DND-41 (cell line): ENCODE data around the gene UPP2.

Experiments
- ATAC-seq: fragments of 200-7000 bp; cut with Tn5 transposase; 3 replicates; pipeline ENCODE4 v1.9.1; 2021; ENCODE audit warnings: low read depth; ENCODE audit not compliant: insufficient read depth
- DNase-seq: peaks from one replicate; pipeline ENCODE4 v3.0.0-alpha.2; 2020
- H2AFZ ChIP-seq: 2 replicates; pipeline ENCODE4 v1.6.0; 2012; ENCODE audit warnings: low read depth, low read length
- H3K27ac ChIP-seq: 2 replicates; pipeline ENCODE4 v1.5.1; 2012; ENCODE audit warnings: low read length, inconsistent platforms
- H3K27me3 ChIP-seq: fragments of 200-600 bp; sonication (generic); 2 replicates; pipeline ENCODE4 v1.6.0; 2012; ENCODE audit warnings: low read length, mild to moderate bottlenecking, inconsistent platforms; ENCODE audit not compliant: insufficient read depth, poor library complexity
- H3K36me3 ChIP-seq: 2 replicates; pipeline ENCODE4 v1.5.1; 2012; ENCODE audit warnings: low read length, inconsistent platforms; ENCODE audit not compliant: insufficient read depth
- H3K4me1 ChIP-seq: 2 replicates; pipeline ENCODE4 v1.5.1; 2012; ENCODE audit warnings: mild to moderate bottlenecking, low read length; ENCODE audit not compliant: insufficient read depth
- H3K4me2 ChIP-seq: 2 replicates; pipeline ENCODE4 v1.6.0; 2012; ENCODE audit warnings: mild to moderate bottlenecking, moderate library complexity, low read length, inconsistent platforms; ENCODE audit not compliant: insufficient read depth
- H3K4me3 ChIP-seq, 2 experiments: fragments of 200-600 bp in 1 of 2; shearing (Covaris generic) in 1 of 2; 2 replicates each; pipeline ENCODE4 v1.5.1; 2012 to 2016; ENCODE audit warnings: inconsistent platforms in 2 of 2, low read length in 2 of 2, mild to moderate bottlenecking in 2 of 2, low read depth in 1 of 2, moderate library complexity in 1 of 2
- H3K79me2 ChIP-seq: 2 replicates; pipeline ENCODE4 v1.6.0; 2012; ENCODE audit warnings: low read length, inconsistent platforms; ENCODE audit not compliant: insufficient read depth
- H3K9ac ChIP-seq: 2 replicates; pipeline ENCODE4 v1.6.0; 2012; ENCODE audit warnings: low read depth, mild to moderate bottlenecking, inconsistent platforms, low read length, moderate library complexity
- H3K9me3 ChIP-seq: 2 replicates; pipeline ENCODE4 v1.5.1; 2012; ENCODE audit warnings: low read length, moderate library complexity, mild to moderate bottlenecking, inconsistent platforms; ENCODE audit not compliant: insufficient read depth, severe bottlenecking
- H4K20me1 ChIP-seq: 2 replicates; pipeline ENCODE4 v1.6.0; 2012; ENCODE audit warnings: low read length; ENCODE audit not compliant: insufficient read depth
- EZH2 ChIP-seq: IDR thresholded peaks from 3 replicates; pipeline ENCODE4 v1.6.1; 2012; ENCODE audit warnings: borderline replicate concordance, low read depth, mild to moderate bottlenecking, moderate library complexity, low read length, inconsistent platforms; ENCODE audit not compliant: severe bottlenecking
- TF ChIP-seq, protein P1 (sequence below): IDR thresholded peaks from 2 replicates; pipeline ENCODE4 v1.5.1; 2012; ENCODE audit warnings: borderline replicate concordance, low read length, moderate library complexity, mild to moderate bottlenecking; ENCODE audit not compliant: poor library complexity, severe bottlenecking; ENCODE audit errors: extremely low read depth

The UPP2 gene

DNA sequence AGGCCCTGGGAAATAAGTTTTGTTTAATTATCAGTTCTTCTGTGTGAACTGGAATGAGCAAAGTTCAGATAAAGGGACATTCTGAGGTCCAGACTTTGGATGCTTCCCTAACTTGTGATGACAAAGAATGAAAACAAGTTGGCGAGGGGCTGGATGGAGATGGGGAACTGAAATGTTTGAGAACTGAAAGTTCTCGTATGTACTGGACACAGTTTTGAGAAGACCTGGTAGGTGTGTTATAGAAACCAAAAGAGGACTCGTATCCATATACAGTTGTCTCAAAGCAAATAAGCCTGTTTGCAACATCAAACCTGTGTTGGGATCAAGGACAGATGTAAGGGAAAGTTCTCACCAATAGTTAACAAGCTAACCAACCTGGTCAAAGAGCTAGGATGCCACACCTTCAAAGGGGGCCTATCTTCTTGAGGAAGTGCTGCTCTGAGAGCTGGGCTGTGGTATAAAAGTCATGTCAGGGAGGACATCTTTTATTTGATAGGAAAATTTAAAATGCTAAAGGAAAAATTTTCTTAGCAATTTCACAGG, at the start of gene UPP2:
TSS of gene UPP2 (plus strand) at position 493 of the 543 bp plus-strand sequence. CDS start 188 bp downstream, outside the sequence.
- Histone ChIP-seq H3K4me1 (no peaks in the 10 kb centered on the region), H3K4me2 (no peak within 1 kb of the TSS), H2AFZ (no peak within 1 kb of the TSS), H3K9me3 (no peaks in the 10 kb centered on the region), H3K9ac (no peak within 1 kb of the TSS), H3K4me3 (no peak within 1 kb of the TSS), H3K27ac (no peak within 1 kb of the TSS), H4K20me1 (no peaks in the 10 kb centered on the region), H3K36me3 (no peaks in the 10 kb centered on the region), H3K27me3 (no peaks in the 10 kb centered on the region), H3K79me2 (no peaks in the 10 kb centered on the region)
- ATAC-seq, result no peak
- no peak for DNase-seq
- TF ChIP-seq EZH2, result no peak
- TF ChIP-seq, protein P1, sequence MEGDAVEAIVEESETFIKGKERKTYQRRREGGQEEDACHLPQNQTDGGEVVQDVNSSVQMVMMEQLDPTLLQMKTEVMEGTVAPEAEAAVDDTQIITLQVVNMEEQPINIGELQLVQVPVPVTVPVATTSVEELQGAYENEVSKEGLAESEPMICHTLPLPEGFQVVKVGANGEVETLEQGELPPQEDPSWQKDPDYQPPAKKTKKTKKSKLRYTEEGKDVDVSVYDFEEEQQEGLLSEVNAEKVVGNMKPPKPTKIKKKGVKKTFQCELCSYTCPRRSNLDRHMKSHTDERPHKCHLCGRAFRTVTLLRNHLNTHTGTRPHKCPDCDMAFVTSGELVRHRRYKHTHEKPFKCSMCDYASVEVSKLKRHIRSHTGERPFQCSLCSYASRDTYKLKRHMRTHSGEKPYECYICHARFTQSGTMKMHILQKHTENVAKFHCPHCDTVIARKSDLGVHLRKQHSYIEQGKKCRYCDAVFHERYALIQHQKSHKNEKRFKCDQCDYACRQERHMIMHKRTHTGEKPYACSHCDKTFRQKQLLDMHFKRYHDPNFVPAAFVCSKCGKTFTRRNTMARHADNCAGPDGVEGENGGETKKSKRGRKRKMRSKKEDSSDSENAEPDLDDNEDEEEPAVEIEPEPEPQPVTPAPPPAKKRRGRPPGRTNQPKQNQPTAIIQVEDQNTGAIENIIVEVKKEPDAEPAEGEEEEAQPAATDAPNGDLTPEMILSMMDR, result no peak

DNA sequence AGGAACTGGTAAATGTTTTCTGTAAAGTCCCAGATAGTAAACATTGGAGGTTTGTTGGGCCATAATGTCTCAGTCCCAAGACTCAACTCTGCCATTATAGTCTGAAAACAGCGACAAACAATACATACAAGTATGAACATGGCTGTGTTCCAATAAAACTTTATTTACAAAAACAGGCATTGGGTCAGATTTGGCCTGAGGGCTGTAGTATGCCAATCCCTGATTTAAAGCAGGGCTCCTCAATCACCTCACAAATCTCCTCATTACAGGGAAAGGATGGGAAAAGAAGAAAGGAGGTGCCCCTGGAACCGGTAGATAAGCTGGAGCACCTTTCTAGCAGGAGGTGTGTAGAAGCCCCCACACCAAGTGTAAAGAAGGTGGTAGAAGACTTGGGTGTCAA, 48.9 kb upstream of the UPP2 start:
- H3K36me3 ChIP-seq, result no peaks in the 10 kb centered on the region
- no peak overlapping the region for H3K4me3 ChIP-seq
- DNase-seq (no peak), ATAC-seq (no peak)
- H3K9me3 ChIP-seq, result no peaks in the 10 kb centered on the region
- no peaks in the 10 kb centered on the region for H3K79me2 ChIP-seq
- no peak overlapping the region for H3K9ac ChIP-seq
- H4K20me1 ChIP-seq, result no peaks in the 10 kb centered on the region
- no peaks in the 10 kb centered on the region for H3K27me3 ChIP-seq
- H3K4me2 ChIP-seq, result no peak overlapping the region
- no peak overlapping the region for H3K27ac ChIP-seq
- no peaks in the 10 kb centered on the region for H3K4me1 ChIP-seq
- no peak for TF ChIP-seq EZH2
- TF ChIP-seq, protein P1, result no peak
- no peak overlapping the region for H2AFZ ChIP-seq

DNA sequence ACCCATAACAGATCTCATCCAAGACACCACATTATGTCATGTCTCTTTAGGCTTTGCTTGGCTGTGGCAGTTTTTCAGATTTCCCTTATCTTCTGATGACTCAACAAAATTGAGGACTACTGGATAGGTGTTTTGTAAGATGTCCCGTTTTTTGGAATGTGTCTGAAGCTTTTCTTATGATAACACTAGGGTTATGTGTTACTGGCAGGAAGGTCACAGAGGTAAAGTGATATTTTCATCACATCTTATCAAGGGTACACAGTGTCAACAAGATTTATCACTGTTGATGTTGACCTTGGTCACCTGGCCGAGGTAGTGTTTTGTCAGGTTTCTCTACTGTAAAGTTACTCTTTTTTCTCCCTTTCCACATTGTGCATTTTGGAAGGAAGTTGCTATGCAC, 44.8 kb upstream of the UPP2 start:
- H3K27ac ChIP-seq, result no peak overlapping the region
- TF ChIP-seq EZH2, result no peak
- TF ChIP-seq, protein P1, result no peak
- ATAC-seq (no peak), DNase-seq (no peak)
- H3K9ac ChIP-seq, result no peak overlapping the region
- H2AFZ ChIP-seq, result no peak overlapping the region
- H3K9me3 ChIP-seq, result no peaks in the 10 kb centered on the region
- no peaks in the 10 kb centered on the region for H3K79me2 ChIP-seq
- H4K20me1 ChIP-seq, result no peaks in the 10 kb centered on the region
- H3K36me3 ChIP-seq, result no peaks in the 10 kb centered on the region
- H3K27me3 ChIP-seq, result no peaks in the 10 kb centered on the region
- no peaks in the 10 kb centered on the region for H3K4me1 ChIP-seq
- no peak overlapping the region for H3K4me3 ChIP-seq
- no peak overlapping the region for H3K4me2 ChIP-seq
